Panc1 (cell line): ENCODE measurements around the gene THAP3. TPM values are rescaled to one million over a fixed set of nuclear protein-coding genes. Genes with fewer than 3 reads are reported as not detected.

Experiments
- ATAC-seq: fragments of 200-7000 bp; cut with Tn5 transposase; 2 replicates; pipeline ENCODE4 v1.9.1; 2020; ENCODE audit warnings: mild to moderate bottlenecking, moderate library complexity
- BruUV-seq: library from RNA; stranded (reverse); fragments of 400-500 nt; replicated peaks from 2 replicates; lab custom pipeline; 2021; lab: Mats Ljungman, UMichigan
- CTCF ChIA-PET: fragments of 300-600 bp; sonication (Branson Sonifier 250); formaldehyde crosslinking; loops from one replicate; lab custom pipeline; 2022; ENCODE audit warnings: antibody characterized with exemption; lab: Charles Lee
- POLR2A ChIA-PET: fragments of 300-600 bp; sonication (Branson Sonifier 250); formaldehyde crosslinking; loops from one replicate; lab custom pipeline; 2022; ENCODE audit warnings: antibody characterized with exemption; lab: Charles Lee
- DNase-seq: peaks from one replicate; pipeline ENCODE4 v3.0.0-alpha.2; 2010; ENCODE audit warnings: low read depth, low spot score
- H3K27ac ChIP-seq: 2 replicates; pipeline ENCODE4 v1.5.1; 2011; ENCODE audit warnings: mild to moderate bottlenecking, low read length, inconsistent platforms
- H3K27me3 ChIP-seq: fragments of 200-500 bp; sonication (Bioruptor generic); 2 replicates; pipeline ENCODE4 v1.6.0; 2014; ENCODE audit warnings: low read length, inconsistent platforms; ENCODE audit not compliant: control insufficient read depth, insufficient read depth
- H3K36me3 ChIP-seq: fragments of 200-500 bp; sonication (Bioruptor generic); 2 replicates; pipeline ENCODE4 v1.5.1; 2014; ENCODE audit warnings: inconsistent platforms, mild to moderate bottlenecking, low read length, moderate library complexity; ENCODE audit not compliant: control insufficient read depth, insufficient read depth
- H3K4me1 ChIP-seq: 2 replicates; pipeline ENCODE4 v1.5.1; 2011; ENCODE audit warnings: inconsistent platforms, mild to moderate bottlenecking, low read length, moderate library complexity; ENCODE audit not compliant: control insufficient read depth, insufficient read depth
- H3K4me3 ChIP-seq, 2 experiments: 2 replicates each; pipeline ENCODE4 v1.5.1; 2011 to 2012; ENCODE audit warnings: low read depth in 2 of 2, low read length in 2 of 2, mild to moderate bottlenecking in 2 of 2, inconsistent platforms in 1 of 2, moderate library complexity in 1 of 2
- H3K9me3 ChIP-seq: fragments of 200-500 bp; sonication (Bioruptor generic); 2 replicates; pipeline ENCODE4 v1.5.1; 2014; ENCODE audit warnings: low read depth, mild to moderate bottlenecking, inconsistent platforms, low read length, moderate library complexity; ENCODE audit not compliant: control insufficient read depth, insufficient read depth
- POLR2AphosphoS5 ChIP-seq: IDR thresholded peaks from 2 replicates; pipeline ENCODE4 v1.6.1; 2012; ENCODE audit warnings: mild to moderate bottlenecking, low read depth, low read length, moderate library complexity
- SIN3A ChIP-seq: IDR thresholded peaks from 2 replicates; pipeline ENCODE4 v1.6.1; 2012; ENCODE audit warnings: low read depth, mild to moderate bottlenecking, low read length, moderate library complexity, borderline replicate concordance; ENCODE audit not compliant: insufficient read depth
- TCF7L2 ChIP-seq: IDR thresholded peaks from 2 replicates; pipeline ENCODE4 v1.6.1; 2011; ENCODE audit warnings: mild to moderate bottlenecking, low read depth, low read length, inconsistent platforms
- in situ Hi-C: cut with HindIII; loops from 2 replicates; pipeline ENCODE4 v1.10.0; 2016; ENCODE audit warnings: low sequenced_read_pairs, low pct_unique_long_range_greater_than_20kb
- intact Hi-C: fragments of 100-400 bp; cut with micrococcal nuclease; formaldehyde crosslinking; loops from one replicate; pipeline ENCODE4 v1.10.0; 2022; ENCODE audit not compliant: unreplicated experiment
- total RNA-seq: library from RNA; stranded (reverse); gene quantifications from one replicate; pipeline ENCODE4 v1.2.1, GENCODE V29; 2021; ENCODE audit not compliant: unreplicated experiment
- TF ChIP-seq, protein P1 (sequence below), 2 experiments: IDR thresholded peaks; 2 replicates each; pipeline ENCODE4 v1.6.1; 2011 to 2012; ENCODE audit warnings: low read depth in 2 of 2, control low read depth in 1 of 2, low read length in 1 of 2, mild to moderate bottlenecking in 1 of 2, moderate library complexity in 1 of 2; ENCODE audit not compliant: insufficient read depth in 1 of 2
- TF ChIP-seq, protein P2 (sequence below): fragments of 450-650 bp; IDR thresholded peaks from 2 replicates; pipeline ENCODE4 v1.5.1; 2017; ENCODE audit warnings: mild to moderate bottlenecking

Gene THAP3
- total RNA-seq, 1 experiment from 2014 or later = 24.9 TPM

DNA sequence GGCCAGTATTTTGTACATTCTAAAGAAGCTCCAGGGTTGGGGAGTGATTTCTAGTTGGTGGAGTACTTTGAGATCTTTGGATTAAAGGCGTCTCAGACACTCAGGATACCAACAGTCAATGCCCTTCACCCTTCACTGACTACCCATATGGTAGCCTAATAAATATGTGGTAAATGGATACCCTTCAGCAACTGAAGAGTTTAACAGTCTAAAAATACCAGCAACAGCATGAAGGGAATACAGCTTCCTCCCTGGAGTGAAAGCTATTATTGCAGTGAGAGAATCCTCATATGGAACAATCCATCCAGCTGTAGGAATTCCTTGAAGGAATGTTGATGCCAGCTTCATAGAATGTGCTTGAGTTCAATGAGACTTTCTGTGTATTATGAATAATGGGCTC, 50.1 kb downstream of the THAP3 start:
- no peaks in the 10 kb centered on the region for H3K27me3 ChIP-seq
- CTCF ChIA-PET = interaction anchor here (0.7 kb wide), 1 partner anchor 97 kb away, joined by 4 read pairs; no protein-coding TSS in a partner anchor
- POLR2A ChIA-PET = no interaction called here
- no TSS peak for BruUV-seq
- H3K27ac ChIP-seq = no peak overlapping the region
- H3K9me3 ChIP-seq = no peaks in the 10 kb centered on the region
- H3K4me1 ChIP-seq = no peaks in the 10 kb centered on the region
- TF ChIP-seq TCF7L2 (no peak), SIN3A (no peak), POLR2AphosphoS5 (no peak)
- TF ChIP-seq, protein P1, sequence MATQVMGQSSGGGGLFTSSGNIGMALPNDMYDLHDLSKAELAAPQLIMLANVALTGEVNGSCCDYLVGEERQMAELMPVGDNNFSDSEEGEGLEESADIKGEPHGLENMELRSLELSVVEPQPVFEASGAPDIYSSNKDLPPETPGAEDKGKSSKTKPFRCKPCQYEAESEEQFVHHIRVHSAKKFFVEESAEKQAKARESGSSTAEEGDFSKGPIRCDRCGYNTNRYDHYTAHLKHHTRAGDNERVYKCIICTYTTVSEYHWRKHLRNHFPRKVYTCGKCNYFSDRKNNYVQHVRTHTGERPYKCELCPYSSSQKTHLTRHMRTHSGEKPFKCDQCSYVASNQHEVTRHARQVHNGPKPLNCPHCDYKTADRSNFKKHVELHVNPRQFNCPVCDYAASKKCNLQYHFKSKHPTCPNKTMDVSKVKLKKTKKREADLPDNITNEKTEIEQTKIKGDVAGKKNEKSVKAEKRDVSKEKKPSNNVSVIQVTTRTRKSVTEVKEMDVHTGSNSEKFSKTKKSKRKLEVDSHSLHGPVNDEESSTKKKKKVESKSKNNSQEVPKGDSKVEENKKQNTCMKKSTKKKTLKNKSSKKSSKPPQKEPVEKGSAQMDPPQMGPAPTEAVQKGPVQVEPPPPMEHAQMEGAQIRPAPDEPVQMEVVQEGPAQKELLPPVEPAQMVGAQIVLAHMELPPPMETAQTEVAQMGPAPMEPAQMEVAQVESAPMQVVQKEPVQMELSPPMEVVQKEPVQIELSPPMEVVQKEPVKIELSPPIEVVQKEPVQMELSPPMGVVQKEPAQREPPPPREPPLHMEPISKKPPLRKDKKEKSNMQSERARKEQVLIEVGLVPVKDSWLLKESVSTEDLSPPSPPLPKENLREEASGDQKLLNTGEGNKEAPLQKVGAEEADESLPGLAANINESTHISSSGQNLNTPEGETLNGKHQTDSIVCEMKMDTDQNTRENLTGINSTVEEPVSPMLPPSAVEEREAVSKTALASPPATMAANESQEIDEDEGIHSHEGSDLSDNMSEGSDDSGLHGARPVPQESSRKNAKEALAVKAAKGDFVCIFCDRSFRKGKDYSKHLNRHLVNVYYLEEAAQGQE (IDR thresholded peaks at IDR 0.05; ENCODE audit: insufficient read depth in 1 of 2, low read depth in 2 of 2, low read length in 1 of 2) = no peak
- TF ChIP-seq, protein P2, sequence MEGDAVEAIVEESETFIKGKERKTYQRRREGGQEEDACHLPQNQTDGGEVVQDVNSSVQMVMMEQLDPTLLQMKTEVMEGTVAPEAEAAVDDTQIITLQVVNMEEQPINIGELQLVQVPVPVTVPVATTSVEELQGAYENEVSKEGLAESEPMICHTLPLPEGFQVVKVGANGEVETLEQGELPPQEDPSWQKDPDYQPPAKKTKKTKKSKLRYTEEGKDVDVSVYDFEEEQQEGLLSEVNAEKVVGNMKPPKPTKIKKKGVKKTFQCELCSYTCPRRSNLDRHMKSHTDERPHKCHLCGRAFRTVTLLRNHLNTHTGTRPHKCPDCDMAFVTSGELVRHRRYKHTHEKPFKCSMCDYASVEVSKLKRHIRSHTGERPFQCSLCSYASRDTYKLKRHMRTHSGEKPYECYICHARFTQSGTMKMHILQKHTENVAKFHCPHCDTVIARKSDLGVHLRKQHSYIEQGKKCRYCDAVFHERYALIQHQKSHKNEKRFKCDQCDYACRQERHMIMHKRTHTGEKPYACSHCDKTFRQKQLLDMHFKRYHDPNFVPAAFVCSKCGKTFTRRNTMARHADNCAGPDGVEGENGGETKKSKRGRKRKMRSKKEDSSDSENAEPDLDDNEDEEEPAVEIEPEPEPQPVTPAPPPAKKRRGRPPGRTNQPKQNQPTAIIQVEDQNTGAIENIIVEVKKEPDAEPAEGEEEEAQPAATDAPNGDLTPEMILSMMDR = no peak
- peaks cover 7% of the 10 kb centered on the region; the same call in 1 of the 2 replicates for H3K36me3 ChIP-seq
- intact Hi-C loops = no loop called here
- ATAC-seq = no peak
- DNase-seq = no peak
- in situ Hi-C loops = no loop called here
- H3K4me3 ChIP-seq = no peak overlapping the region

DNA sequence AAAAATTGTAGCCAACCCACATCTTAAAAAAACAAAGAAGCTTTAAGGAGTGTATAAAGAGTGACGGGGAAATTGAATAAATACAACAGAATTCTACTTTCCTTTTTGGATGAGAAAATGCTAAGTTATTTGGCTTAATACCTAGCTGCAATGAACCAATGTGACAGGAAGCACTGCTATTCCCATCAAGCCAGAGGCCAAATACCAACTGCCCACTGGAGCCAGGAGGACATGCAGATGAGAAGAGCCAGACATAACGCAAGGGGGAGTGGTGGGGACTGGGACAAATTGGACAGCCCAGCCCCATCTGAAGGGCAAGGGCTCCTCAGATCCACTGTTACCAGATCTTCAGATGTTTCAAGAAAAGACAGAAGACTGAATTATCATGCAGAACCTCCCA, 51.3 kb downstream of the THAP3 start:
- Histone ChIP-seq H3K27ac (no peak overlapping the region), H3K4me1 (no peaks in the 10 kb centered on the region), H3K27me3 (no peaks in the 10 kb centered on the region), H3K9me3 (no peaks in the 10 kb centered on the region), H3K36me3 (peaks cover 12% of the 10 kb centered on the region; the same call in 1 of the 2 replicates), H3K4me3 (no peak overlapping the region)
- DNase-seq (no peak), ATAC-seq (no peak)
- in situ Hi-C loops (no loop called here), intact Hi-C loops (no loop called here)
- CTCF ChIA-PET = no interaction called here
- POLR2A ChIA-PET = no interaction called here
- TF ChIP-seq, protein P1 (IDR thresholded peaks at IDR 0.05; ENCODE audit: insufficient read depth in 1 of 2, low read depth in 2 of 2, low read length in 1 of 2) = no peak
- TF ChIP-seq POLR2AphosphoS5 (no peak), SIN3A (no peak), TCF7L2 (no peak)
- TF ChIP-seq, protein P2 = no peak
- BruUV-seq = no TSS peak

Other genes with a start within 250 kb of the THAP3 start
- 120 TPM for gene ACOT7, start 231.1 kb upstream of the THAP3 start, total RNA-seq
- 11.1 TPM for gene HES2, start 204.9 kb upstream of the THAP3 start, total RNA-seq
- 8.5 TPM for gene ESPN, start 200.1 kb upstream of the THAP3 start, total RNA-seq
- gene TNFRSF25, start 158.7 kb upstream of the THAP3 start, total RNA-seq = 7.0 TPM
- gene PLEKHG5, start 133.2 kb upstream of the THAP3 start, total RNA-seq = 6.8 TPM
- gene NOL9, start 70.4 kb upstream of the THAP3 start, total RNA-seq = 46.4 TPM
- gene TAS1R1, start 69.6 kb upstream of the THAP3 start, total RNA-seq = not detected
- gene ZBTB48, start 44.9 kb upstream of the THAP3 start, total RNA-seq = 40.7 TPM
- 35.9 TPM for gene KLHL21, start 22.0 kb upstream of the THAP3 start, total RNA-seq
- 41.8 TPM for gene PHF13, start 11.1 kb upstream of the THAP3 start, total RNA-seq
- gene DNAJC11, start 76.9 kb downstream of the THAP3 start, total RNA-seq = 93.6 TPM
- 82.2 TPM for gene CAMTA1, start 160.6 kb downstream of the THAP3 start, total RNA-seq